Ovary (tissue), 9 donors: Measurements from ENCODE around the gene UGCG. TPM values are rescaled to one million over a fixed set of nuclear protein-coding genes. Genes with fewer than 3 reads are reported as not detected.

ENCODE experiments used
- DNase-seq, 5 donors: peaks; one replicate each; pipeline ENCODE4 v3.0.0-alpha.2; 2019 to 2020
- H3K27ac ChIP-seq, 2 donors: fragments of 200-600 bp; one replicate each; pipeline versions ENCODE4 v1.5.1 to v1.8.0; 2019 to 2022
- H3K27me3 ChIP-seq: fragments of 200-600 bp; one replicate; pipeline ENCODE4 v1.8.0; 2022
- H3K36me3 ChIP-seq: fragments of 200-600 bp; sonication (generic); one replicate; pipeline ENCODE4 v1.5.1; 2019
- H3K4me1 ChIP-seq: one replicate; pipeline ENCODE4 v1.8.1; 2013; ENCODE audit warnings: mild to moderate bottlenecking, moderate library complexity; ENCODE audit not compliant: insufficient read depth
- H3K4me3 ChIP-seq: fragments of 200-600 bp; sonication (generic); one replicate; pipeline ENCODE4 v1.5.1; 2017
- H3K9me3 ChIP-seq, 2 donors: fragments of 200-600 bp in 1 of 2; sonication (generic) in 1 of 2; one replicate each; pipeline versions ENCODE4 v1.5.1 to v1.8.1; 2013 to 2019; ENCODE audit warnings: mild to moderate bottlenecking in 1 of 2, moderate library complexity in 1 of 2
- CTCF ChIP-seq, 3 donors: fragments of 450-650 bp in 2 of 3; fragments of 200-600 bp in 1 of 3; IDR thresholded peaks; one replicate each; pipeline versions ENCODE4 v1.5.1 to v1.8.0; 2016 to 2022; ENCODE audit warnings: antibody characterized with exemption in 3 of 3, mild to moderate bottlenecking in 1 of 3
- EP300 ChIP-seq: sonication (generic); formaldehyde crosslinking; IDR thresholded peaks from one replicate; pipeline ENCODE4 v1.6.1; 2017; ENCODE audit warnings: antibody characterized with exemption
- POLR2A ChIP-seq: fragments of 450-650 bp; IDR thresholded peaks from one replicate; pipeline ENCODE4 v1.6.1; 2017; ENCODE audit warnings: antibody characterized with exemption, mild to moderate bottlenecking, moderate library complexity
- WGBS, 3 donors: extraction: QIAGEN DNeasy Blood & Tissue Kit in 1 of 3; methylation state at CpG; one replicate each; pipeline versions ENCODE4 v1.1.5 to v1.1.7; 2013 to 2017; 5-methylcytosine and 5-hydroxymethylcytosine counted together
- intact Hi-C, 4 donors: fragments of 100-400 bp; cut with DNase I; formaldehyde crosslinking; loops; one replicate each; pipeline versions ENCODE4 v1.11.0 to v1.15.1; 2022 to 2023
- polyA plus RNA-seq, 2 donors: library from polyadenylated mRNA; stranded (reverse); fragments of 200-250 nt in 1 of 2; fragments of 350-450 nt in 1 of 2; fragmentation: Illumina TruSeq in 1 of 2; extraction: RNeasy Lipid Tissue Mini Kit (QIAGEN cat#74804) in 1 of 2; gene quantifications; one replicate each; pipeline ENCODE4 v1.2.3, GENCODE V29; 2013 to 2014
- total RNA-seq, 7 donors: library from RNA; depleted of rRNA in 2 of 7; stranded (reverse); fragments of >200 nt in 2 of 7; fragmentation: NEBNext Ultra II Directional in 3 of 7; extraction: Animal tissue kit (Norgen Biotek cat#: 25700) in 3 of 7; gene quantifications; one replicate each; pipeline versions ENCODE4 v1.1.0 to v1.2.4, GENCODE V29; 2016 to 2023
- donor health status: DM: no; HTN: no; CAD: no; lungs with moderate emphysema.
- donor health status: DM: no; HTN: no; CAD: no.
- donor health status: Bipolar disorder and iron deficiency.
- donor health status: DM: yes; HTN: yes; CAD: no.
- donor health status: DM: no; HTN: no; CAD: no.
- donor health status: DM: yes; HTN: yes; CAD: no.

The UGCG gene
- total and polyA plus RNA-seq, 9 donors = 13.1 to 74.1 (median 19.8) TPM

DNA sequence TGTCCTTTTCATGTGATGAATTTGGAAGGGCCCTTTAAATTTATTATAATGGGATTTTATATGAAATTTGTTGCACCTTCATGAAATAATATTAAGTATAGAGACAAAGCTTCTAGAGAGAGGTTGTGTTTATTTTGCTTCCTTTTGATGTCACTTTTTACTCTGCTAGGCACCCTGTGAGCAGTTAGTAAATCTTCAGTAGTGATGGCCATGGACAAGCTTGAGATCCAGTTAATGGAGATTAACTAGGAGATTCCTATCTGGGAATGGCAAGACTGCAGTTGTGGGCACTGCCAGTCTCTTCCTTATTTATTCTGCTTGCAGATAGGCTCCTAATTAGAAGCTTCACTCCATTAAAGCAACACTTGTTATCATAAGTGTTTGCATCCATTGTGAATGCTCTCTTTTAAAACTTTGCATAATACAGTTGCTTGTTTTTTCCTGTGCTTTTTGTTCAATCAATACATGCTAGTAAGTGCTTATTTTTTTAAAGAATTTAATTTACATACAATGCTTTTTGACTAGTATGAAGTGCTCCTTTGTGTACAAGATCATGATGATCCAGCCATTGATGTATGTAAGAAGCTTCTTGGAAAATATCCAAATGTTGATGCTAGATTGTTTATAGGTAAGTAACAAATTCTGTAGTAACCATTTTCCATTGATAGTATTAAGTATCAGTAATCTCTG, 25.9 kb downstream of the UGCG start:
- intact Hi-C loops = no loop called here
- TF ChIP-seq EP300 (no peak), POLR2A (no peak), CTCF (IDR thresholded peaks at IDR 0.05) (no peak)
- no peaks in the 10 kb centered on the region for H3K27me3 ChIP-seq
- DNase-seq = no peak
- no peaks in the 10 kb centered on the region for H3K9me3 ChIP-seq
- H3K4me1 ChIP-seq = no peaks in the 10 kb centered on the region
- no peak overlapping the region for H3K27ac ChIP-seq
- no peaks in the 10 kb centered on the region for H3K36me3 ChIP-seq
- no peak overlapping the region for H3K4me3 ChIP-seq

DNA sequence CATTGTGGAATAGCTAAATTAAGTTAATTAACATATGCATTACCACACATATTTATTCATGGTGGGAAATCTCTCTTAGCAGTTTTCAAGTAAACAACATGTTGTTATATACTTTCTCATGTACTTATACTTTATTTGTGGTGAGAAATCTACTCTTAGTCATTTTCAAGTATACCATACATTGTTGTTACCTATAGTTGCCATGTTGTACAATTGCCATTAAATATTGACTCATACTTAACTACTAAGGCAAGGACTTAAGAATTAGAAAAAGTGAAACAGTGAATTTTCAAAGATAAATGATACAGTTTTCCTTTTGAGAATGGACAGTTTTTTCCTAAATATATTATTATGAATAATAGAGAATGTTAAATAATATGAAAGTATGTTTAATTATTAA, 27.7 kb downstream of the UGCG start:
- Histone ChIP-seq H3K27me3 (no peaks in the 10 kb centered on the region), H3K27ac (no peak overlapping the region), H3K4me1 (no peaks in the 10 kb centered on the region), H3K36me3 (no peaks in the 10 kb centered on the region), H3K4me3 (no peak overlapping the region), H3K9me3 (no peaks in the 10 kb centered on the region)
- DNase-seq = no peak
- TF ChIP-seq POLR2A = no peak
- no peak for TF ChIP-seq EP300
- TF ChIP-seq CTCF (IDR thresholded peaks at IDR 0.05) = no peak
- intact Hi-C loops = no loop called here

- TF ChIP-seq POLR2A (no peak), EP300 (no peak), CTCF (IDR thresholded peaks at IDR 0.05) (no peak)
- intact Hi-C loops = no loop called here
- Histone ChIP-seq H3K27me3 (no peaks in the 10 kb centered on the region), H3K4me3 (no peak overlapping the region), H3K4me1 (no peaks in the 10 kb centered on the region), H3K36me3 (no peaks in the 10 kb centered on the region), H3K9me3 (no peaks in the 10 kb centered on the region), H3K27ac (no peak overlapping the region)
- DNase-seq = no peak
- WGBS, 3 donors = 90 to 94% (median 92%) methylated on average over 7 of the region's 7 CpGs
Observed at GRCh38 chr9:111925017-111925770, 28.6 kb downstream of the UGCG start.

DNA sequence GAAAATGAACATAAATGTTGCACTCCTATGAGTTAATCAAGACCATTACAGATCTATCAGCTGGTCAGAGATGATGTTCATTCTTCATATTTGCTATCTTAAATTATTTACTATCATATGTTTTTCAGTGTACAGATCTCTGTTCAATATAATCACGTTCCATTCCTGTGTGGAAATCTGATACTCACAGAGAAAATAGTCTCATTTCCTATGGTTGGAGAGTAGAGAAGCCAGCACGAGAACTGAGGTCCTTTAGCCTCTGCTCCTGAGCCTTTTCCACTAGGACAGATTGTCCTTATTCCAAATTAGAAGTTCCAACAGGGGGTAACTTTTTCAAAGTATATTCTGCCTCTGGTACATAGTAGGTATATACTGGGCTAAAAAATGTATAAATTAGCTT, 29.2 kb downstream of the UGCG start:
- no peaks in the 10 kb centered on the region for H3K9me3 ChIP-seq
- H3K4me3 ChIP-seq = no peak overlapping the region
- no peaks in the 10 kb centered on the region for H3K36me3 ChIP-seq
- intact Hi-C loops = no loop called here
- 64 to 78% (median 74%) methylated on average over 2 of the region's 2 CpGs for WGBS, 3 donors
- H3K27me3 ChIP-seq = no peaks in the 10 kb centered on the region
- H3K4me1 ChIP-seq = no peaks in the 10 kb centered on the region
- no peak overlapping the region for H3K27ac ChIP-seq
- no peak for DNase-seq
- TF ChIP-seq CTCF (IDR thresholded peaks at IDR 0.05) (no peak), EP300 (no peak), POLR2A (no peak)
